VCaP (cell line): ENCODE data around the gene CACNA1S.

Experiments
- H3K27ac ChIP-seq: fragments of 450-650 bp; 2 replicates; pipeline ENCODE4 v1.5.1; 2017
- CTCF ChIP-seq: fragments of 450-650 bp; conservative IDR thresholded peaks from 2 replicates; pipeline ENCODE4 v1.5.1; 2017; ENCODE audit warnings: mild to moderate bottlenecking, moderate library complexity

CACNA1S gene

DNA sequence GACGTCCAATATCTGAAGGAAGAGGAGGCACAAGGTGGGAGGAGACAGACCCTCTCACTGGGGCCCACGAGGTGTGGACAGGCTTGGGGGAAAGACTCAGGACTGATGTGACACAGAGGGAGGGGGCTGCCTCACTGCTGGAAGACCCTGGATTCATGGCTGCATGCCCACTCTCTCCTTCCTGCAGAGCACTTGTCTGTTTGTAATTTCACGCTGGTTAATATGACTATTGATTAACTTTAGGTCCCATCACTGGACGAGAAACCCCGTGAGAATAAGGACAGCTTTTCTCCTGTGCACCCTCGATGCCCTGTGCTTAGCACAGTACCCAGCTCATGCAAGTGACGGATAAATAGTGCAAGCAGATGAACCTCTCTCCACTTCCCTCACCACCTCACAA is 35.1 kb downstream of the CACNA1S start:
- TF ChIP-seq CTCF, result no peak
- no peak overlapping the region for H3K27ac ChIP-seq

- no peak overlapping the region for H3K27ac ChIP-seq
Measured at GRCh38 chr1:201076092-201076491, 36.1 kb downstream of the CACNA1S start.

GRCh38 chr1:201074018-201074417 is 38.2 kb downstream of the CACNA1S start:
- no peak for TF ChIP-seq CTCF
- H3K27ac ChIP-seq, result no peak overlapping the region

More at GRCh38 chr1:201076092-201076491, 36.1 kb downstream of the CACNA1S start:
- no peak for TF ChIP-seq CTCF

DNA sequence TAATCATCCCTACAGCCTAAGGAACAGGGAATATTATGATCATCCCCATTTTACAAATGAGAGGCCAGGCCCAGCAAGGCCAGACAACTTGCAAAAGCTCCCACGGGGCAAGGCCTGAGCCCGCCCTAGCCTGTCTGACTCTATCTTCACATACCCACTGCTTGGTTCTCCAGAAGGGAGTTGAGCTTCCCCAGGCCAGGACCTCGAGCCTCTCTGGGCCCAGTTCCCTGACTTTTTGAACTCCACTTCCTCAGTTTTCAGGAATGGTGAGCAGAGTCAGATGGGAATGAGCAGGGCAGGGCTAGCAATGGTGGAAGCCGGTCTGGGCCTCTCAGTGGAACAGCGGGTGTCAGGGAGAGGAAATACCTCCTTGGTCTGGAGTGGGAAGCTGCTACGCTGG is 39.3 kb downstream of the CACNA1S start:
- no peak for TF ChIP-seq CTCF

DNA sequence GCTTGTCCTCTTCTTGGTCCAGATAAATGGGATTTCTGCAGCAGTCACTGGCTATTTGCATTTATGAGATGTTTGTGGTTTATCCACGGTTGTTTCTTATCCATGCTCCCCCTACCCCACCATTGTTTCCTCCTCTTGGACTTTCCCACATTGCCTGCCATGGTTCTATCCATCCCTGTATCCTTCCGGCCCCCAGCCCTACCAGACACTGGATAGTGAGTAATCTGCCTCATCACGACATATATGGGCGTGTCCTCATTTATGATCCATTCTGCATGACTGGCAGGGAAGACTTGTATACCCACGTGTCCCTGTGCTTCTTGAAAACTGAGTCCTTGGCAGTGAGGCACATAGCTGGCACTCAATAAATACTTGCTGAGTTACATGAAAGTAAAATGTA is 40.1 kb downstream of the CACNA1S start:
- no peak for TF ChIP-seq CTCF
- H3K27ac ChIP-seq, result no peak overlapping the region

More for the DNA sequence above, 39.3 kb downstream of the CACNA1S start:
- no peak overlapping the region for H3K27ac ChIP-seq

DNA sequence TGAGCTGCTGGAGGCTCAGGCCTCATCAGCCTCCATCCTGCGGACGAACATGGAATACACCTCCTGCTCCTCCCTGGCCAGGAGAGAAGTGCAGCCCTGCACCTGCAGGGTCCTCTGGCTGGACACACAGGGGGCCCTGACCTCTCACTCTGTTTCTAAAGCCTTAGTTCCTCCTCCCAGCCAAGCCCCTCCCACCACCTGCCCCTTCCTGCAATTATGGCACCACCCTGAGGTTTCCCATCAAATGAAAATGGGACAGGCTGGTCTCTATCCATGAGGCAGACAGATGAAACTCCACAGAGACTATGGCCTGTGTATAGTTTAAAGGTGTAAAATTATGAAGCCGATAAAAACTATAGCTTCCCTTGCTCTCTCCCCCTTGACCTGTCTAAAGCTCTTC is 42.6 kb downstream of the CACNA1S start:
- TF ChIP-seq CTCF, result no peak
- H3K27ac ChIP-seq, result no peak overlapping the region

DNA sequence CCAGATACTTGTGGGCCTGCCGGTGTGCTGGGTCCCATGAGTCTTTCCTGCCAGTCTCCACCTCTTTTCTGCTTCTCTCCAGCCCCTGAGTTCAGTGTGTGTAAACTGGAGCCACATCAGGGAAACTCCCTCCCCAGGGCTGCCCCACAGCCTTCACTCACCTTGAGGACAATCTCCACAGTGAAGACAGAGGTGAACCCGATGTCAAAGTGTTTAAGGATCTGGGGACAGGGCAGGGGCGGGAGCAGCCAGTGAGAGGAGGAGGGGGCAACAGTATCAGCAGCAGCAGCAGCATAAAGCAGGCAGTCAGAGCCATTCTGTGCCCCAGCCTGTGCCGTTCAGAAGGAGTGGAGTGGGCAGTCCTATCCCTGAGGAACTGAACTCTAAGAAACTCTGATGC is 43.2 kb downstream of the CACNA1S start:
- no peak overlapping the region for H3K27ac ChIP-seq
- TF ChIP-seq CTCF, result no peak

DNA sequence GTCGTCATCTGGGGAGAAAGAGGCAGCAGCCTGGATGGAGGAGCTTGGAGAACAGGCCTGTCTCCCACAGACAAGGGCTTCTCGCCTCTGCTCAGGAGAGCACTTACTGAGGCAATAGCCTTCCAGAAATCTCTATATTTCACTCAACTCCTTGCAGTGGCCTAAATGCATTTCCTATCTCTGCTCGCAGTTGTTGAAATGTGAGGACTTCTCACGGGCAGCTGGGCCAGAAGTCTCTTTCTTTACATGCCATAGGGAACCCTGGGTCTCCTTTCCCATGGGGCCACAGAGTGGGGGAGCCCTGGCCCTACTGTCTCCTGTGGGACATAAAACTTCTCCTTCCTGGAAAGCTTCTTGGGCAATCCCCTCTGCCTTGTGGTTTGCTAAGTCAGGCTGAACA is 45.2 kb downstream of the CACNA1S start:
- no peak overlapping the region for H3K27ac ChIP-seq
- TF ChIP-seq CTCF, result no peak
